GM18868 (cell line): ENCODE data around the gene MYOG.

Source experiments
- ATAC-seq: cut with Tn5 transposase; IDR thresholded peaks from one replicate; pipeline ENCODE4 v1.9.1; 2021; ENCODE audit warnings: mild to moderate bottlenecking, moderate library complexity; ENCODE audit not compliant: unreplicated experiment

The MYOG gene

DNA sequence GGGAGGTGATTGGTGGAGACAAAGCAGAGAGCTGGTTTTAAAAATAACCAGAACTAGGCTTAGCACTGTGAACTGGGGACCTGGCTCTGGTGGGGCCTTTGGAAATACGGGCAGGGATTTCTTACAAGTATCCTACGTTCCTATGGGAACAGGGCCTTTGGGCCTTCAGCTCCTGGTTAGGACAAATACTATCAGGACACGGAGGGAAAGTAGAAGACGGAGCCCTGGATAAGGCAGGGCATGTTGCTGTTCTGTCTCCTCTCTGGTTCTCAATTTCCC, 5.3 kb upstream of the MYOG start:
- ATAC-seq: no peak

DNA sequence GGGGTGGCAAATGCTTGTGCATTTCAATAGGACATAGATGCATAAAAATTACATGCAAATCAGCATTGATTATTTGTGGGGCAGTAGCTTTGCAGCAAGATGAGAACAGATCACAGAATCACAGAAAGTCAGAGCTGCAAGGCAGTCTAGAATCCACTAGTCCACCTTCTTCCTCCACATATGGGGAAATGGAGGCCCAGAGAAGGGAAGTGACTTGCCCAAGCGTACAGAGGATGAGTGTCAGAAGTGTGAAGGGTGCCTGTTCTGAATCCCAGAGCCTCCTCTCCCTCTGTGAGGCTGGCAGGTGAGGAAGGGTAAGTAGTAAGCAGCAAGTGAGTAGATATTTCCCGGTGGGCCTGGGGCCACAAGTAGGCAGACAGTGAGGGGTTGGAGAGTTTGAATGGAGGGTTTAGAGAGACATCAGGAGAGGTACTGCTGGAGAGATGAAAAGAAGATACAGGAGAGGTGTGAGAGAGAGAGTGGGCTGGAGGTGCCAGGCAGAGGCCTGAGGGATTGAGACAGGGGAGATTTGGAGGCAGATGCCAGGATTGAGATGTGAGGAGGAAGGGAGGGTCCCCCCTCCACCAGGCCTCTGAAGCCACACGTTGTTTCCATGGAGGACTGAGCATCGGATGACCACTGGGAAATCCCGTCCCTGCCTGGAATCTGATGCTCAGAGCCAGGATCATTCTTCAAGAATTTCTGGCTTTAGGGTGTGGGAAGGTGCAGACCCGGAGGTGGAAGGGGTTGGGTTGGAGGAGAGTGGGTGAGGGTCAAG, 4.8 kb upstream of the MYOG start:
- no peak for ATAC-seq

DNA sequence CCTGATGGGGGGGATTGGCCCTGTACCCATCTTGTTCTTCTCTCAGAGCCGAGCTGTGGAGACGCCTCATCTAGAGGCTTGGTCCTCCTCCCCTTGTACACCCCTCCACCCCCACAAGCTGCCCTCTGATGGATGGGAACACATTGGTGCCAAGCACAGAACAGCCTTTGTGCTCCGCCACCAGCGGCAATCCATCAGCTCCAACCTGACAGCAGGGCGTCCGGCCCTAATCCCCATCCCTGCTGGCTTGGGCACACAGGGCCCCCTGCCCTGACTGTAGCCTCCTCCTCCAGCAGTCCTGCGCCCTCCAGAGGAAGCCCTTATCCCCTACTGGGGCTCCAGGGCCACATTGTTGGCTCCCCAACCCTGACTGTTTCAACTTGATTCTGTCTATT, 3.8 kb upstream of the MYOG start:
- ATAC-seq: no peak

DNA sequence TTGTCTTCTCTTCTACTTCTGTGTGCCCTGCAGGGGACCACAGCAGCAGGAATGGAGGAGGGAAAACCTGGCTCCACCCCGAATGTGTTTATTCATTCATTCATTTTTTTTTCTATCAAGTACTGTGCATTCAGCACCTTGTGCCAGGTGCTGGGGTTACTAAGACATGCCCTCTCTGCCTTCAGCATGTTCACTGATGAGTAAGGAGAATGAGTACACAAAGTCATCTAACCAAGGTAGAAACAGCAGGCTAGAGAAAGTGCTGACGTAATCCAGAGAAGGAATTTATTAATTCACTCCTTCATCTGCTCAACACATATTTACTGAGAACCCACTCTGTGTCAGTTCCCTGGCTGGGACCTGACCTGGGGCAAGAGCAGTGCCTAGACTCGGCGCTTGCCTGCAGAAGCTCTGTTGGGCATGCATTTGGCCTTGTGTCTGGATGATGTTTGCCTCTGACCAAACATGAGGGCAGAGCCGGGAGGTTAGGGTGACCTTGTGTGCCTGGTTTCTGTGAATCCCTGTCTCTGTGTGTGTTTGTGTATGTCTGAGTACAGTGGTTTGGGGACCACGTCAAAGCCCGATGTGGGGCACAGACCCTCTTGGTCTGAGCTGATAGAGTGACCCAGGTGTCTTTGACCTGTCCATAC, 3.3 kb upstream of the MYOG start:
- no peak for ATAC-seq

DNA sequence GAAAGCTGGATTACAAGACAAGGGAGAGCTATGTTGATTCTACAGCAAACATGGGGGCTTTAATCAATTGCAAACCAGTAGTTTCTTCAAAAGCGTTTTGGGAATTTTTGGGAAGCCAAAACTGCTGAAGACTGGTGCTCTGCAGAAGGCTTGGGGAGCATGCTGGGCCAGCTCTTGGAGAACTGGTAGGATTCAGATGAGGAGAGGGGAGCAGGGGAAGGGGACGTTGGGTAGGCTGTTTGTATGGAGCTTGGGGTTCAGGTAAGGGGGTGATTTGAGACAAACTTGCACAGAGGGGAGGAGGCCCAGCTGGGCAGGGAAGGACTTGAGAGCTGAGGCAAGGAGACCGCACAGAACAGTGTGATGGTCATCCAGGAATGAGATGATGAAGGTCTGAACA, 2.6 kb upstream of the MYOG start:
- ATAC-seq: no peak

DNA sequence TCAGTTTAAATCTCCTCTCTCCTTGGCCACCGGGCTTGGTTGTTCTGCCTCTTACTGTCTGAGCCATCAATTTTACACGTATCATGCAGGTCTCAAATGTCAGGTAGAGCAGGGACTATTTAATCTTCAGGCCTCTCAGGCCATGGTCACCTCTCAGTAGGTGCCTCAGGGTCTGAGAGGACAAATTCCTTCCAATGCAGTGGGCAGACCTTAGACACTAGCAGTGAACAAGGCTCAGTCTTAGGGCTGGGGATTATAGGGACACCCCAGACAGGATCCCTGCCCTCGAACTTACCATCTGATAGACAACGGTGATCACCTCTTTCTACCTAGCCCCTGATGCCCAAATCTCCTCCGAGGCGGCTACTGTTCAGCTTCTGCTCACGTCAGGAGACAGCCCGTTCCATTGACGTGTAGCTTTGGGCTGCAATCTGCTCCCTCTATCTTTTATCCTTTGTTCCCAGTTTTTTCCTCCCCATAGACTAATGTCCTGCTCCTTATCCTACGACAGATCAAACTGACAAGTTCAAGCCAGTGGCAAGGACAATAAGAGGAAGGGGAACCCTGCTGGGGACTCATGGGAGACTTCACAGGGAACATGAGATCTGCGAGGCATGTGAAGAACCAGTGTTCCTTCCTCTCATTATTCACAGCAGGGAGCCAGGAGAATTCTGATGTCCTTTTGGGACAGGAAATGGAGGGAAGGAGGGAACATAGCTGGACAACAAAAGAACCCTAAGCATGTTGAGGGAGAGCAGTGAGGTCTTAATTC, 1.4 kb upstream of the MYOG start:
- ATAC-seq: no peak

DNA sequence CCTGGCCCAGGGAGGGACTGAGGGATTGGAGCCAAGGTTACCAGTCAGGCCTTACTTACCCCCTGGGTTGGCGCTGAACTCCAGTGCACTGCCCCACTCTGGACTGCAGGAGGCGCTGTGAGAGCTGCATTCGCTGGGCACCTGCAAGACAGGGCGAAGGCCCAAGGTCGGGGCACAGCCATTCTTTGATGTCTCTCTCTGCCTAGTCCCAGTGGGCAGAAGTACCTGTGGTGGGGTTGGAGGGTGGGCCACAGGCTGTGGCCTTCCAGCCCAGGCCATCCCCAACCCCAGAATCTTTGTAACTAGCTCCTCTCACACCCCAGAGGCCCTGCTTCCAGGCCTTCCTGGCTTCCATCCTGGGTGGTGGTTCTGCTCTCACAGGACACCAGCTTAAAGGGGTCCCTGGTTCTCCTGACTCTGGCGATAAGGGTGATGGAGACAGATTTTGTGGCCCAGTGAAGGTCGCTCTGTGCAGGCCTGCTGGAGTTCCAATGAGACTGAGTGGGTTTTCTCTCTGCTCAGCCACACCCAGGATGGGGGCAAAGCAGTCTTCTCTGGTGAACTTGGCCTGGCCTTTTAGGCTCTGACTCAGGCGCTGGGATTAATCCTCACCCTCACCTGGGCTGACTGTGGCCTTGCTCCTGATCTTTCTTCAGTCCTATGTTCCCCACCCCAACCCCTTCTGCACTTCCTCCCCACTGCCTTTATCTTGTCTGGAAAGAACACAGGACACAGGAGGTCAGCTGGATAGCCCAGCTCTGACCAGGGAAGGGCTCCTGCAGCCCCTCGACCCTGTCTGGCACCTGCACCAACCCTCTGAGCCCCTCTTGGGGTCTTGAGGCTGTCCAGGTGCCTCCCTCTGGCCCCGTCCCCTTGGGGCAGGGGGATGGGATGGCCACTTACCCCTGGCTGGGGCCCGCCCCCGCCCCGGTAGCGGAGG, 954 bp downstream of the MYOG start:
- ATAC-seq: no peak

DNA sequence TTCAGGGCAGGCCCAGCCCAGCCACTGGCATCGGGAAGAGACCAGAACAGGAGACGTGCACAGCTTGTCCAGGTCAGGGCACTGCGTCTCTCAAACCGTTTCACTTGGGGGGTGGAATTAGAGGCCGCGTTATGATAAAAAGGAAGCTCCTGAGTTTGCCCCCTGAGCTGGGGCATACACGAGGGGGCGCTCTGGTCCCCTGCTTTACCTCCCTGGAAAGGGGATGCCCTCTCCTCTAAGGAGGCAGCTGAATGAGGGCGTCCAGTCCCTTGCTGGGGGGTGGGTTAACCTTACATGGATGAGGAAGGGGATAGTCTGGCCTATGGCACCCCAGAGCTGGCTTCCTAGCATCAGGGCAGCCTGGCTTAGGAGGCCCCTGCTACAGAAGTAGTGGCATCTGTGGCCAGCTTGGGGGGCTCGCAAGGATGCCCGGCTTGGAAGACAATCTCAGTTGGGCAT, 2.3 kb downstream of the MYOG start:
- no peak for ATAC-seq

DNA sequence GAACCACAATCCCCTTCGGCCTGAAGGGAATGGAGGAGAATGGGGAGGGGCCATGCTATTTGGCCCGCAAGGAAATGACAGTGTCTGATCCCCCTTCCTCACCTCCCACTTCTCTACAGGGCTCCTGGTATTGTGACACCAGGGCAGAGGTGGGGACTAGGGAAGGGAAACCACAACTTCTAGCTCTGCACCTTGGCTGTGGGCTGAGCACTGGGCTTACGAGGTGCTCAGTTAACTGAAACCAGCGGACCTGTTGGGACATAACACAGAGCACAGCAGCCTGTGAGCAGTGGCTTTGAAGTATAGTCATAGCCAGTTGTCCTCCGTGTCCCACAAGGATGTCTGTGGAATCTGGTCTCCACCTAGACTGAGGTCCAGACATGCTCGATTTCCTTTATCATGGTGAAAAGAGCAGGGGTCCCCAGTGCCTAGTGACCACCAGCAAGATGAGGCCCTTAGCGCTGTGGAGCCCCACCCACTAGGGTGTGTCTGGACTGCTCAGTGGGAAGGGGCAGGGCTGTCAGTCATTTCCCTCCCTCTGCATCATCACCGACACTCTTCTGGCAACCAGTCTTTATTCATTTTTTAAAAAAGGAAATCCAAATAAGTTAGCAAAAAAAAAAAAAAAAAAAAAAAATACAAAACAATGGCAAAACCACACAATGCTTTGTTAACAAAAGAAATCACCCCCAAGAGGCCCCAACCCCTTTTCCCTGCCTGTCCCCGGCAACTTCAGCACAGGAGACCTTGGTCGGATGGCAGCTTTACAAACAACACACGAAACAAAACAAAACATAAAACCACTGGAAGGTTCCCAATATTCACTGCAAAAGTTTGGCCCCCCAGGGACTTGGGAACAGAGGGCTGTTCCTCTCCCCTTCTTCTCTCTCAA, 3.0 kb downstream of the MYOG start:
- ATAC-seq: no peak

DNA sequence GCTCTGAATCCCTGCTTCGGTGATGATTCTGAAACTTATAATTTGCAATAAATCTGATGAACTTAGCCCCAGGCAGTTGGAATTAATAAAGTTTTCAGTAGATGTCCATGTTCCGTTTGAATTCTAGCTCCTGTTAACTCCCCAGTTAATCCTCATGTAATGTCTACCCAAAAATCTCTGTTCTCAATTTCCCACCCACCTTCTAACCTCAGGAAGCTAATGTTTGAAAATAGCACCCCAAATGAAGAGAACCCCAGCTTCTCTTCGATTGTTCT, 3.6 kb downstream of the MYOG start:
- no peak for ATAC-seq

DNA sequence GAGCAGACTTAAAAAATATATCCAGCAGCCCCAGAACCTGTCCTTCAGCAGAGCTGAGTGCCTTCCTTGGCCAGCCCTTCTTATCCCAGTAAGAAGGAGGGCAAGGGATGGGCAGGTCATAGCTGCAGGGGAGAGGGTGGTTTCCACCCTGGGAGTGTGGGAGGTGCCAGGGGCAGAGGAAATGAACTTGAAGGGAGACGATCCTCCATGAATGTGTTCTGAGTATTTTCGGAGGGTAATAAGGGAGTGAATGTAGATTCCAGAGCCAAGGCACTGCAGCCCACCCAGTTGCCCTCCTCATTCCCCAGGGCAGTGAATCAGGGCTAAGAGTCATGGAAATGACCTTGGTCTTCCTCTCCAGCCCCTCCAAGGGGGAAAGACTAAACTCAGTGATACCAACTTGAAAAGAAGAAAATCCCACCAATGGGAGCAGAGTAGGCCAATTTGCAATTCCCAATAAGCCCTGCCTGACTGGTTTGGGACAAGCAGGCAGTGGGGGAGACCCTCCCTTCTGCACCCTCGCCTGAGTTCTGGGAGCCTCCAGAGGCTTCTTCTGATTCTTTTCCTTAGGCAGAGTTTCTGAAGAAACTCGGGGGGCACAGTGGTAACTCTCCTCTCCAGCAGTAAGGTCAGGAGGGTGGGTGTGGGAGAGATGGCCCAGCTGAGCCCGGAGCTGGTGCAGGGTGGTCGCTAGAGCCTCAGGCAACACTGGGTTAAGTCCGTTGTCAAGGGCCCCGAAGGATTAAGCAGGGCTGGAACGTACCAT, 4.2 kb downstream of the MYOG start:
- ATAC-seq: no peak

DNA sequence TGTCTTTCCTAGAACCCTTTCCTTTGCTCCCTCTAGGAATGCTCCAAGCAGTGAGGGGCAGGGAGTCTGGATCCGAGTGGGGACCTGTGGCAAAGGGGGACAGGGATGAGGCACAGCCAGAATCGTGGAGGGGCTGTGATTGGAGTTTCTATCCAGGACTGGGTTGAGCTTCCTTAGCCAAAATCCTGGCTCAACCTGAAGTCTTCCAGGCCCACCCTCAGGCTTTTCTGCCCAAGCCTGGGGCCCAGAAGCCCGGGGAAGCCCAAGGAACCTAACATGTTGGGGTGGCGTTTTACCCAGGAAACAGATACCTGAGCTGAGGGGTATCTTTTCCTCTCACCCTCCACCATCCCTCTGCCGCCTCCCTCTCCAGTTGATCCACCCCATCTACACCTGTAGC, 5.4 kb downstream of the MYOG start:
- no peak for ATAC-seq

DNA sequence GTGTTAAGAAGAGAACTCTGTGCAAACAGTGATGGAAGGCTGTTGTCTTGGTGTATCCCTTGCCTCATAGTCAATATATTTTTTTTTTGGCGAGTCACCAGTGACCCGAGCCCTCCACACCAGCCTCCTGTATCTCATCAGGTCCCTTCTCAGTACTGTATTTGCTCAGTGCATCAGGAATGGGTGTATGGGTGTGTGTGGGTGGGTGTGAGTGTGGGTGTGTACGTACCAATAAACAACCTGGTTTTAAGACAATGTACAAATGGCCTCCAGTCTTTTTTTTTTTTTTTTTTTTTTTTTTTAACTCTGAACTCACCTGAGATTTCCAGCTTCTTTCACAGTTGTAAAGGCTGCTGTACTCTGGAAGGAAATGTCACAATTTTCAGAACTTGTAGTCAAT, 7.3 kb downstream of the MYOG start:
- ATAC-seq: no peak

DNA sequence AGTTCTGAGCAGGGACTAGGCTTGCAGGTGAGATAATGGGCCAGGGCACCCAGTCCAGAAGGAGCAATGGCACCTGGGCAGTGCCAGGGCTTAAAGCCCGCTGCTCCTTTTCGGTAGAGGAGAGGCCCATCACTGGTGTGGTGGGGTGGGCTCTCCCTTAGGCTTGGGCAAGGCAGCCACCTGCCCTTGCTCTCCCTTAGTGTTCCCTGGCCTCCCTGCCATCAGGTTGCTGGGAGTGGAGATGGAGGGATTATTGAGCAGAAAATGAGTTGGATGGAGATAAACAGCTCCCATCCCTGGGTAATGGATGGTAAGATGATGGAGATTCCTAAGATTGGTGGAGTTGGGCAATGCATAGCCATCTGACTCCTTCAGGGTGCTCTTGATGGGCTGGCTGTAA, 7.9 kb downstream of the MYOG start:
- ATAC-seq: no peak

DNA sequence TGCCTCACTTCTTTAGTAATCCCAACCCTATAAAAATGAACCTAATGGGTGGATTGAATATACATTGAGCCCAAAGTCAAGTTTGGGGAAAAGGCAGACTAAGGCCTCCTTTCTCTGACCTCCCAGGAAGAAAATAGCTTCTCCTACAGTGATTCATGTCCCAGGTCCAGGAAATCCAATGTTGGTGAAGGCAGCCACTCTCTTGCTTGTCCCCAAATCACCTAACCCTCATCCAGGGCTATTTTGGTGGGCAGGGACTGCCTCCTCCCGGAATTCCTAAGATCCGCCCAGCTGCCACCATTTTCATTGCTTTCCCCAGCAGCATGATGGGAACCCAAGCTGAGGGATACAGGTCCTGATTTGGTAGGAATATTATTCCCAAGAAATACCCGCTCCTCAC, 8.4 kb downstream of the MYOG start:
- no peak for ATAC-seq

DNA sequence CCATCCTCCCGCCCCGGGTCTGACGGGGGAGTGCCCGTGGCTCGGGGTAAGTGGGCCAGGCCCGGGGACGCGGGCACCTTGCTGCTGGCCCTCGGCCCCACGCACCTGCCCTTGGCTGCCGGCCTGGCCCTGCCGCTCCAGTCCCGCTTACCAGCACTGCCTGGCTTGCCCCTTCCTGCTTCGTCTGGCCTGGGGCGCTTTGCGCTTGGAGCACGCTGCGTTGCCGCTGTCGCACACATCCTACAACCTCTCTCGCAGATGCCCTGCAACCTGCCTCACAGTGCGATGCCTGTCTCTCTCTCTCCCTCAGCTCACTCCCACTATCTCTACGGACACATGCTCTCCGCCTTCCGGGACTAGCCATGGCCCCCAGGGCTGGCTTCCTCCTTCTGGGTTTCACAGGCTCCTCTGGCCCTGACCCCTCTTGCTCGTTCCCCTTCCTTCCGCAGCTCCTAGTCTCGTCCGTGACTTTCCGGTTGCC, 9.7 kb downstream of the MYOG start:
- no peak for ATAC-seq

DNA sequence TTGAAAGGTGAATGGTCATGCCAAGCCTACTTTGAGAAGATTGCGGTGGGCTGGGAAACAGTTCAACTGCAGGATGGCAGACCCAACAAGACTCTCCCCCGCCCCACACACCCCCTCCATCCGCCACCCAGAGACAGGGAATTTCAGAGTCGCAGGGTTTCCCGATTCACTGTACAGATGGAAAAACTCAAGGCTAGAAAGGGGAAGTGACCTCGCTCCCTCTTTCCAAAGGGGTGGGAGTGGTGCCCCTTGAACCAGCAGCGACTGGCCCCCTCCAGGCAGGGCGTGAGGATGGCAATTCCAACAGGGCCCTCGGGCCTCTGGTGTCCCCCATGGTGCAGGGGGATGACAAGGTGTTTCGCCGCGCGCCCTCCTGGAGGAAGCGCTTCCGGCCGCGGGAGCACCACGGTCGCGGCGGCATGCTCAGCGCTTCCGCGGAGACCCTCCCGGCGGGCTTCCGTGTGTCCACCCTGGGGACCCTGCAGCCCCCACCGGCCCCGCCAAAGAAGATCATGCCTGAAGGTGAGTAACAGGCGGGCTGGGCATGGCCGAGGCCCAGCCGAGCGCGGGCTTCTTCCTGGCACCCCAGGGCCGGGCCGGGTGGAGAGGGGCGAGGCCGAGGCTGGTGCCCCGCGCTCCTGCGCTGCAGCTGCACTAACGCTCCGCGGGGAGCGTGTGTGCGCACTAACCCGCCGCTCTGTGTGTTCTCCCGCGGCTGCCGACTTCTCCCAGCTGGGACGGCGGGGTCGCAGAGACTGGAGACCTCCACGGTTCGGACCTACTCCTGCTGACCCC, 10.4 kb downstream of the MYOG start:
- no peak for ATAC-seq

DNA sequence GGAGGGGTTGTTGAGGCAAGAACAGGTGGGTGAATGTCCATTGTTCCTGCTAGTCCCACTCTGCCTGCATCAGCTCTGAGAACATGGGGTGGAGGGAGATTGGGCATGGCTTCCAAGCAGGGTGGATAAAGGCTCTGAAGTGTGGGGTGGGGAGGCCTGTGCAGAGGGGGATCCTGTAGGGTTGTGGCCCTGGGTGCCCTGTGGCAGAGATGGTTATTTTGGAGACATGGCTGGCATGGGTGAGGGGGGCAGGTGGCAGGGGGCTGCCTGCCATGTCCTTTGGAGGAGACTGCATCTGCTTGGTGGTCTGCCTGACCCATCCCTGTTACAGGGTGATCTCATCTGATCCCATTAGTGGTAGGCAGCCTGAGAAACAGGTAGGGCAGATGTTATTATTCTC, 11.2 kb downstream of the MYOG start:
- no peak for ATAC-seq

DNA sequence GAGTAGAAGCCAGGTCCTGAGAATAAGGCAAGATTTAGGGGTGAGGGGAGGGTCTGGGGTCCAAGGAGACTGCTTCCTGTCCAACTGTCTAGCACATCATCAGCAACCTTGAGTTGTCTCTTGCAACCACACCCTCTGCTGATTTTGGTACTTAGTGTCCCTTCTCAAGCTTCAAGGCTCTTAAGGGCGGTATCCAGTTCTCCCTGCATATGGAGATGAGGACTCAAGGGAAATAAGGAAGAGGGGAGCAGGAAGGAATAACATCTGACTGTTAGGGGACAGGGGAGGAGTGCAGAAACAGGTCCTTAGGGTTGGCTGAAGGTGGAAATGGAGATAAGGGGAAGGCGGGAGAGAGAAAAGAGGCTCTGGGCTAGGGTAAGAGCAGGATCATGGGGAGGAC, 12.3 kb downstream of the MYOG start:
- ATAC-seq: no peak
